Mammary epithelial cell (primary cell): Measurements from ENCODE around the gene HCFC1.

Experiments
- EZH2 ChIP-seq: IDR thresholded peaks from 2 replicates; pipeline ENCODE4 v1.6.1; 2012; ENCODE audit warnings: low read length, inconsistent platforms, borderline replicate concordance
- TF ChIP-seq, protein P1 (sequence below), 2 donors: IDR thresholded peaks in 1 of 2; conservative IDR thresholded peaks in 1 of 2; 2 replicates each; pipeline ENCODE4 v1.5.1; 2011 to 2012; ENCODE audit warnings: inconsistent platforms in 2 of 2, low read length in 2 of 2, mild to moderate bottlenecking in 2 of 2, control low read depth in 1 of 2, low read depth in 1 of 2; ENCODE audit not compliant: insufficient read depth in 1 of 2; ENCODE audit errors: extremely low read depth in 1 of 2

DNA sequence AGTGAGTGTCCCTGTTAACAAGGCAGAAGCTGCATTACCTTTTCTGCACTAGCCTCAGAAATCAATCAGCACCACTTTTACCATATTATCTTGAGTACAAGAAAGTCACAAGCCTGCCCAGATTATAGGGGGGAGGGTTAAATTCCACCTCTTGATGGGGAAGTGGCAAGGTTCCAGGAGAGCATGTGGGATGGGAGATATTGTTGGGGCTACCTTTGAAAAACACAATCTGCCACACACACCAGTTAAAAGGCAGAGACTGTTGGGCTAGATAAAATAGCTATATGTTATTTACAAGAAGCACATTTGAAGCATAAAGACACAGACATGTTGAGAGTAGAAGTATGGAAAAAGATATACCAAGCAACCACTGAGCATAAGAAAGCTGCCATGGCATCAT is 73.7 kb downstream of the HCFC1 start:
- TF ChIP-seq, protein P1, sequence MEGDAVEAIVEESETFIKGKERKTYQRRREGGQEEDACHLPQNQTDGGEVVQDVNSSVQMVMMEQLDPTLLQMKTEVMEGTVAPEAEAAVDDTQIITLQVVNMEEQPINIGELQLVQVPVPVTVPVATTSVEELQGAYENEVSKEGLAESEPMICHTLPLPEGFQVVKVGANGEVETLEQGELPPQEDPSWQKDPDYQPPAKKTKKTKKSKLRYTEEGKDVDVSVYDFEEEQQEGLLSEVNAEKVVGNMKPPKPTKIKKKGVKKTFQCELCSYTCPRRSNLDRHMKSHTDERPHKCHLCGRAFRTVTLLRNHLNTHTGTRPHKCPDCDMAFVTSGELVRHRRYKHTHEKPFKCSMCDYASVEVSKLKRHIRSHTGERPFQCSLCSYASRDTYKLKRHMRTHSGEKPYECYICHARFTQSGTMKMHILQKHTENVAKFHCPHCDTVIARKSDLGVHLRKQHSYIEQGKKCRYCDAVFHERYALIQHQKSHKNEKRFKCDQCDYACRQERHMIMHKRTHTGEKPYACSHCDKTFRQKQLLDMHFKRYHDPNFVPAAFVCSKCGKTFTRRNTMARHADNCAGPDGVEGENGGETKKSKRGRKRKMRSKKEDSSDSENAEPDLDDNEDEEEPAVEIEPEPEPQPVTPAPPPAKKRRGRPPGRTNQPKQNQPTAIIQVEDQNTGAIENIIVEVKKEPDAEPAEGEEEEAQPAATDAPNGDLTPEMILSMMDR (conservative IDR thresholded peaks at IDR 0.05 in 1 of 2, IDR thresholded peaks at IDR 0.05 in 1 of 2; ENCODE audit: extremely low read depth in 1 of 2, insufficient read depth in 1 of 2, low read depth in 1 of 2, low read length in 2 of 2) = no peak
- no peak for TF ChIP-seq EZH2
